ENCODE results near the gene SFTPA1.
"Not testable (repeated sequence)": the region's sequence is repeated elsewhere in the genome, so short reads cannot be mapped to it uniquely, and the experiment has no call there.

SFTPA1 gene

GRCh38 chr10:79611193-79611976 is 646 bp downstream of the SFTPA1 start:
- DNase-seq, result not testable (repeated sequence)

GRCh38 chr10:79615577-79615976 is 4.8 kb downstream of the SFTPA1 start:
- DNase-seq, result no peak

GRCh38 chr10:79616164-79616563 is 5.4 kb downstream of the SFTPA1 start:
- DNase-seq, result no peak

- not testable (repeated sequence) for DNase-seq
These were observed 12.9 kb downstream of the SFTPA1 start for GRCh38 chr10:79623663-79624062.

DNA sequence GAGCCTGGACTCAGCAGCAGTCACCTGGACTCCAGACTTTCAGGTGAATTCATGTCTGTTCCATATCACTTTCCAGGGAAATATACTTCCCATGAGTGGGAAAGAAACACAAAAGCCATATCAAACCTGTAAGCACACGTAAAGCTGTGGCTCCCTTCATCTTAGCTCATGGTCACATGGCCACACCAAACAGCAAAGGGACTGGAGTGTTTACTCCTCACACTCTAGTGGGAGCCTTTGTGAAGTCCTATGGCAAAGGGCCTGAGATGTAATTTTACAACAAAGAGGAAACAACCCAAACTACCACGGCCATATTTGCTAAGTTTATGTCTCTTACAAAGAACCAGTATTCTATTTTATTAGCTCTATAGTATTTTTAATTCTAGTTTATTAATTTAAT is 16.3 kb downstream of the SFTPA1 start:
- no peak for DNase-seq

- DNase-seq, result no peak
These were observed 17.3 kb downstream of the SFTPA1 start for GRCh38 chr10:79628083-79628482.

DNA sequence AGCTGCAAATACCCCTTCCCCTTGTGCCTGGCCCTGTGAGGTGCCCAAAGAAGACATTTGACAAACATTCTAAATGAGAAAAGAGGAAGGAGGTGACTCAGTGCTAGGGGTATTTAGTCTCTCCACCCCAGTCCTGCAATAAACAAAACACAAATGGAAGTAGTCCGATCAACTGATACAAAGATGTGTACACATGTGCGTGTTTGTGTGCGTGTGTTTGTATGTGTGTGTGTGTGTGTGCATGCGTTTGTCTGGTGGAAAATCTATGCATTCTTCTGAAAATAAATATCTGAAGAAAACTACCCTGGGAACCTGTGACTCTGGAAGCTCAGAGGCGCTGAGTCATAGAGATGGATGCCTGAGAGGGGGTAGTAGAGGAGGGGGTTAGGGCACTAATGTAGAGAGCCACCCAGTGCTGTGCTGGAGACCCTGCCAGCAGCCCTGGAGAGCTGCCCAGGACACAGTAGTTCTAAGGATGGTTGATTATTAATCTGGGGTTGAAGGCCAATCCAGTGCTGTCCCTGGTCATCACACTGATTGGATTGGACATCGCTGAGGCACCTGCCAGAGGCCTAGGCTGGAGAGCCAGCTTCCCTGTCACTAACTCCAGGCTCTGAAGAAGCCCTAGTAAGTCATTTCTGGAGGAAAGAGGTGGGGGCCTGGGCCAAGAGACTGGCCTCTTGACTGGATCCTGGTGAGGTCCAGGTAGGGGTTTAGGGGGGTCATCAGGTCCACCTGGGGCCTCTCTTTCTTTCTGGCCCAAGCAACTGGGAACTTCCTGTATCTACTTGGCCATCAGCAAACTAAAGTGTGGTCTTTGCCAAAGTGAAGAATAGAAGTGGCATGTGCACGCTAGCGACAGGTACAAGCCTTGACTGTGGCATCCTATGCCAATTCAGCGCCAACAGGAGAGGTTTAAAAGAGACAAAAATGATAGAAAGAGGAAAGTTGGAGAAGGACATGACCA is 18.5 kb downstream of the SFTPA1 start:
- DNase-seq, result no peak

- no peak for DNase-seq
These were observed 19.2 kb downstream of the SFTPA1 start for GRCh38 chr10:79629955-79630327.

- DNase-seq, result not testable (repeated sequence)
These were observed 26.0 kb downstream of the SFTPA1 start for GRCh38 chr10:79636654-79637199.

DNA sequence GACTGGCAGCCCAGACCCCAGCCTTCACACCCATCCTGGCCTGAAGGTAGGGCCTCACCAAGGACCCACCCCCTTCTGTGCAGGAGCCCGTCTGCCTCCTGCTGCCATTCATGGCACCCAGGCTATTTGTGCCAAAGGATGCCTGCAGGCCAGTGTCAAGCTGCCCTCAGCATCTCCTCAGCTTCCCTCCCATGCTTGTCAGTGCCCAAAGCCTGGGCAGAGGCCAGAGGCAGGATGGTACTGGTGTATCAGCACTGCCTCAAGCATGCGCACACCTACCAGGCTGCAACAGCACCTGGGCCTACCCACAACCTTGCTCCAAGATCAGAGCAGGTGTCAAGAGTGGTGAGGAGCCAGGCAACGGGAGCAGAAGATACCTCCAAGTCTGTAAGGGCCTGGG is 27.6 kb downstream of the SFTPA1 start:
- DNase-seq, result no peak

GRCh38 chr10:79652695-79653094 is 42.0 kb downstream of the SFTPA1 start:
- not testable (repeated sequence) for DNase-seq

DNA sequence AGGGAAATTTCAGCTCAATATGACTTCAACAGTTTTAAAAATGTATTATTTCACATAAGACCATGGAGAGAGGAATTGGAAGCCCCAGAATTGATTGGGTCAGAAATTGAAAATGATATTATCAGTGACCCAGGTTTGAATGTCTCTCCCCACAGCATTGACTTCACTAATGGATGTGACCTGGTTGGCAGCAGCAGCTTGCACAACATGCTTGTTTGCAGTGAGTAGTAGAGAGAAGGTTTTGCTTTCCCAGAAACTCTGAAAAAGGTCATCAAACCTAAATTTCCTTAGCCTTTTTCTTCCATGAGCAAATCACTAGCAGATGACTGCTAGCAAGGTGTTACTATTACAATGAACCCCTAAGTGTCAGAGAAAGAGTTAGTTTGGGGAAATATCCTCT is 52.5 kb downstream of the SFTPA1 start:
- DNase-seq, result not testable (repeated sequence)

- DNase-seq, result not testable (repeated sequence)
These were observed 53.9 kb downstream of the SFTPA1 start for GRCh38 chr10:79664686-79665085.
